Measurements from ENCODE around the gene EVX2.

The EVX2 gene

DNA sequence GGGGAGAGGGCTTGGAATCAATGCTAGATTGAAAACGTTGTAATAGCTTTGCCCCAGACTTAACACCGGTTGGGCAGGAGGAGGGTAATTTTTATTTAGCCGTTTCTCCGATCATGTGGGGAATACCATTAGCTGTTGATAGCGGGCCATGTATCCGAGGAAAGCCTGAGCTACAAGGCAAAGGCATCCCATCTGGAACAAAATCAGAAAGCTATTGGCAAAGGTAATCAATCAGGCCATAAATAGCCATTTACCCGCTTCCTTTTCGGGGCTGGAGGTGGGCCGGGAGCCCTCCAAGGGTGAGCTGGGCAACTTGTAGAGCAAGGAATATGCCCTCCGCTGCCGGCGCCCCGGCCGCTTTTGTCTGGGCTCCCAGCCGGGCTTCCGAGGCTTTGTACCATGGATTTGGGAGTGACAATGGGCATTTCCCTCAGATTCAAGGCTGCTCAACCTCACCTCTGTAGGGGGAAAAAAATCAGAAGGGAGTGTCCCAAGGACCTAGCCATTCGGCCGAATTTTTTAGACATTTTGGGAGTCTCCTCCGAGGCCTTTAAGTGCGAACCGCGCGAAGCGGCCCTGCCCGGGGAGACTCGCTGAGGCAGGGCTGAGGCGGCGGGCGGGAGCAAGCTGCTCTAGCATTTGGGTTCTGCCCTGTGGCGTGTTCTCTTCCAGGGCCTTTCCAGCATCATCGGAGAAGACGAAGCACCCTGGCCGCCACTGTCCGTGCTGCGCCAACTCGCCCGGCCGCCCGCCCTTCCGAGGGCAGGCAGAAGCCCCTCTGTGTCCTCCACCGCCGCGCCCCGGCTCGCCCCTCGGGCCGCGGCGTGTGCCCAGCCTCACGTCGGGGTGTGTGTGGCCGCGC is 37.7 kb upstream of the EVX2 start:
- DNase-seq: no peak

DNA sequence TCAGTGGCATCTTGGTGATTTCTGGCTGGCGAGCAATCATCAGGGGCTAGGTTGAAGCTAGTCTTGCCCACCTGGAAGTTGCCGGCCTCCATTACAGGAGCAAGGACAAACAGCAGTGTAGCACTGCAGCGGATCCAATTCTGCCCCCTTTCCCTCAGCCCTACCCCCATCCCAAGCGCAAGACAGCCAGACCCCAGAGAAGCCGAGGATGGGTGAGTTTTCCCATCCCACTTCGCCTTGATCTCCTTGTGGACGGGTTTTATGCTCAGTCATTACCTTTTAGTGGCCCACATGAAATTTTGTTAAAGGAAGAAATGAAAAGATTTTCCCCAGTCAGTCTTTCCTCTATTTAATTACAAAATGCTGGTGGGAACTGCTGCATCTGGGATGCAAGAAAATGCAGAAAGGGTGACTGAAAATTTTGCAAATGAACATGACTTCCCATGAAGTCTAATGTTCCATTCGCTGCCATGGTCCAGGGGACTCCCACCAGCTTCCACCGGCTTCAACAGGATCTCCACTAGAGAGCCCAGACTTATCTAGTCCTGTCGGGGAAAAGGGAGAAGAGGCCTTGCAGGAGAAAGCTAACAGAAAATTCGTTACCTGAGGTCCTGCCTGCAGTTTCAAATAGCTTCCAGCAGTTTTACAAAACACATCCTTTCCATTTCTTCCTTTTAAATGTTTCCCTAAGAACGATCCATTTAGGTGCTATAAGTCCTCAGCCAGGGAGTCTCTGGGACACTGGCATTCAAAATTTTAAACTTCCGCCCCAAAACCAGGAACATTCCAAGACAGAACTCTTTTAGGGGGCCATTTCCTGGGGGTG is 36.8 kb upstream of the EVX2 start:
- DNase-seq: no peak

DNA sequence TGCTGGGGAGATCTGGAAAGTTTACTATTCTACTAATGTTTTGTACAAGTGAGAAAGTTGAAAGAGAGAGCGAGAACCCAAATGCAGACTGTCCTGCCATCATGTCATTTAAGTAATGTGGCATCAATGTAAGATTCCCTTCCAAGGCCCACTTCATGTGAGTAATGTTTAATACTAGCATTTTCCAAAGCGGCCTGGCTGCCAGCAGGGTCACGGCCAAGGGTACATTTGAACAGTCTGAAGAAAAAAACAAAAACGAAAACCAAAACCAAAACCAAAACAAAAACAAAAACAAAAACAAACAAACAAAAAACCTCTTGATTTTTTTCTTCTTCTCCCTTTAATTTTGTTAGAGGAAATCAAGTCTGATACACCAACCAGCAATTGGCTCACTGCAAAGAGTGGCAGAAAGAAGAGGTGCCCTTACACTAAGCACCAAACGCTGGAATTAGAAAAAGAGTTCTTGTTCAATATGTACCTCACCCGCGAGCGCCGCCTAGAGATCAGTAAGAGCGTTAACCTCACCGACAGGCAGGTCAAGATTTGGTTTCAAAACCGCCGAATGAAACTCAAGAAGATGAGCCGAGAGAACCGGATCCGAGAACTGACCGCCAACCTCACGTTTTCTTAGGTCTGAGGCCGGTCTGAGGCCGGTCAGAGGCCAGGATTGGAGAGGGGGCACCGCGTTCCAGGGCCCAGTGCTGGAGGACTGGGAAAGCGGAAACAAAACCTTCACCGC is 35.0 kb upstream of the EVX2 start:
- no peak for DNase-seq

DNA sequence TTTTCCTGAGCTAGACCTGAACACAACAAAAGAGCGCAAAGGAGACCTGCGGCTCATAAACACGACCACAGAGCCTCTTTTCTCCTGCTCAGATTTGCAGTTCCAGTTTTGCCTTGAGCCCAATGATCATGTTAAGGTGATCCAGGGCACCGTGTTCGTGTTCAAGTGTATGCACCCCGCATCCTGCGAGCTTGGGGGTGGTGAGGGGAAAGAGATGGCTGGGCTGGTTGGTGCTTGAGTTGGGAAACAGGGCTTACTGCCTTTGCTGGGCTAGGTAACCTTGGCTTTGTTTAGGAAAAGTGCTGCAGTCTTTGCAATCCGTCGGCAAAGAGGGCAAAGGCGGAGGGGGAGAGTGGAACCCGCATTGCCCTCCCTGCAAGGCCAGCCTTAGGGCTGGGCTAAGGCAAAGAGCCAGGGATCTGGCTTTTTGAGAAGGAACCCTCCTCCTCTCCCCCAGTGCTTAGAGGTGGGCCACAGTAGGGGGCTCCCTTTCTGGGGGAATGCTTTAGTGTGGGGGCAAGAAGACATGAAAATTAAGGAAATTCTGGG is 34.1 kb upstream of the EVX2 start:
- DNase-seq: no peak

DNA sequence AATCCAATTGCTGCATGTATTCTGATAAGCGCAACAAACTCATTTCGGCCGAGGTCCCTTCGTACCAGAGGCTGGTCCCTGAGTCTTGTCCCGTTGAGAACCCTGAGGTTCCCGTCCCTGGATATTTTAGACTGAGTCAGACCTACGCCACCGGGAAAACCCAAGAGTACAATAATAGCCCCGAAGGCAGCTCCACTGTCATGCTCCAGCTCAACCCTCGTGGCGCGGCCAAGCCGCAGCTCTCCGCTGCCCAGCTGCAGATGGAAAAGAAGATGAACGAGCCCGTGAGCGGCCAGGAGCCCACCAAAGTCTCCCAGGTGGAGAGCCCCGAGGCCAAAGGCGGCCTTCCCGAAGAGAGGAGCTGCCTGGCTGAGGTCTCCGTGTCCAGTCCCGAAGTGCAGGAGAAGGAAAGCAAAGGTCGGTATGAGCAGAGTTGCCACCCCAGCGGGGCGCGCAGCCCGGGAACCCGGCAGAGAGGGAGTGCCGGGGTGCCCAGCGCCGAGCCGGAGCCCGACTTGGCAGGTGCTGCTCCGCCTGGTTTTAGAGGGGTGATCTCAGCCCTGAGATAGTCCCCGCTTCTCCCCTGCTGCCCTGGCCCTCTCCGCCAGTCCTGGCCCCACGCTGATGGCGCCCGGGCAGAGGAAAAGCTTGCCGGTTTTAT is 33.5 kb upstream of the EVX2 start:
- no peak for DNase-seq

DNA sequence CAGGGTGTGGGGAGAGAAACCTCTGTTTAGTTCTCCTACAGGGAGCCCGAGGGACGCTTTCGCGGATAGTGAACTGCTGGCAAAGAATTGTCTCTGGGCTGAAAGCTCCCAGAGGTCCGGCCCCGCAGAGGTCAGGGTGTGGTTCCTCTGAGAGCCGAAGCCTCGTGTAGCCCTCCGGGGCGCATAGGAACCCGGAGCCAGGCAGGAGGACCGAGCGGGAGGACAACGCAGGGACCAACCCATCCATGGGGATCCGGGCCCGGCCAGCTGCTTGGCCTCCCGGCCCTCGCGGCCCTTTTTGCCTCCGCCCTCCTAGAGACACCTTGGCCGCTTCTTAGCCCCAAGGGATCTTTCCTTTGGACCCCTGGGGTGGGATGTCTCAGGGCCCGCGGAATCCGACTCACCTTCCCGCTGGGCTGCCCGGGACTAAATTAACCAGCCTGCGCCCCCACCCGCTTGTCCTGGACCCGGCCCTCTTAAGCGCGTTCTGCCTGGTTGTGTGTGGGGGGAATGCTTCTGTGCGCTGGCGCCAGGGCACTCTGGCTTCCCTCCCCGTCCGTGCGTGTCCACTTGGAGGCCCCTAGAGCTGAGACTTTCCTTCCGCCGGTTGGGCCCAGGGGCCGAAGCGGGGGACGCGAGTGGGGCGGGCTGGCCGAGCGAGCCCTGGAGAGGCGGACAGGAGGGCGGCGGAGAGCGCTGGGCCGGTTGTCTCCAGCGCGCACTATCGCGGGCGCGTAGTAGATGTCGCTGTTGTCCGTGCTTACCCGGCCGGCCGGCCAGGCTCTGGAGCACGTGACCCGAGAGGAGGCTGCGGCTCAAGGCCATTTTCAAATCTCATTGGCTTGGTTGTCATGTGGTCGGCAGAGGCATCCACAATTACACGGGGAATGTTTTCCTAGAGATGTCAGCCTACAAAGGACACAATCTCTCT is 32.4 kb upstream of the EVX2 start, which contains the start of gene HOXD10:
HOXD10 (plus strand) TSS at position 896 of the 931 bp plus-strand sequence. CDS start 56 bp downstream, outside the sequence.
- DNase-seq: no peak

DNA sequence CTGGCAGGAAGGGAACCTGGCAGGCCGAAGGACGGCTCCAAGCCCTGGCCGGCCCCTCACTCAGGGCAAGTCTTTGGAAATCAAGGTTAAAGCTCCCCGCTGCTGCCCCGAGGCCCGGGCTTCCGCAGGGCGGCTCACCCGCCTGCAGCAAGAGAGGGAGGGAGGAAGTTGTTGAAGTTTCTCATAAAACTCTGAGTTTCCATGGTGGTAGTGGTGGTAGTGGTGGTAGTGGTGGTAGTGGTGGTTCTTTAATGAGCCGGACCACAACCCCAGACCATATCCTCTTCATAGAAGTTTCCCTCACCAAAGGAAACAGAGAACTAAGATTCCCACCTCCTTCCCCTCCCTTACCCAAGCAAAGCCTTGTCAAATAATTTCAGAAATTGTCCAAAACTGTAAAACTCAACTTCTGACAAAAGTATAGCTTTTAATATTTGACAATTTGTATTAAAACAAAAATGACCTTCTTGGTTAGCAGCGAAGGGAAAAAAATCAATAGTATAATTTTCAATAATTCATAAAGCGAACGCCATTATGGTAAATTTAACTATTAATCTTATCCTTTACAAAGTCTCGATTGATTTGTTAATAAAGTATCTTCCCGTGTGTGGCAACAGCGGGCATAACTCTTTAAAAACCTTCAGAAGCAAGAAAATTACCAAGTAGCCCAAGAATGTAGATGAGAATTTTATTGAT is 31.3 kb upstream of the EVX2 start:
- DNase-seq: no peak

DNA sequence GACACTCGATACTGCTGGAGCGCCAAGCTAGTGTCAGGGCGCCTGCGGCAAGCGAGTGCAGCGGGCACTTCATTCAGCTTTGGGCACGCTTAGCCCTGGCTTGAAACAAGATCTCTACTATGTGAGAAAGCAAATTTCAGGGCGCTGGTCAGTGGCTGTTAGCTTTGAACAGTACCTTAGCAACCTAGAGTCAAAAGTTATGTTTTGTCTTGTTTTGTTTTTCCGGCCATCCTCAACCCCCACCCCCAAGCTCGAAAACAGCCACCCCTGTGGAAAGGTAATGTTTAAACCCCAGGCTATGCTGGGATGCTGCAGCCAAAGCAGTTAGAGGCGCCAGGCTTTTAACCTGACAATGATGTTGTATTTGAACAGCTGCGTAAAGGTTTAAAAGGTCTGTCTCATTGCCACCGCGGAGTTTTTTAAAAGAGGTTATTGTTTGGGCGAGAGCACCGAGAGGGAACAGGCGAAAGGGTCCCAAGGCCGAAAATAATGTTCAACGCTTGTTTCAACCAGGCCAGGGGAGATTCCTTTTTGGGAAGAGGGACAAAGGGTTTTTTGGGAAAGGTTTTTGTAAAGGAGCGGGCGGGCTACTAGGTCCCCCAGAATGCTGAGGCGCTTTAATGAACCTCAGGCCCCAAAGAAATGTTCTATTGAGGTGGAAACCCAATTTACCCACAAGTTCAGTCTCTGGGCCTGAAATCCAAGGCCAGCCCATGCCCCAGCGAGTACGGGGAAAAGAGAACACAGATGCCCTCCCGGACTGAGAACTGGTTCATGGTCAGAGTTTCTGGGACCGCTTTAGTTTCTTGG is 30.6 kb upstream of the EVX2 start:
- DNase-seq: no peak

DNA sequence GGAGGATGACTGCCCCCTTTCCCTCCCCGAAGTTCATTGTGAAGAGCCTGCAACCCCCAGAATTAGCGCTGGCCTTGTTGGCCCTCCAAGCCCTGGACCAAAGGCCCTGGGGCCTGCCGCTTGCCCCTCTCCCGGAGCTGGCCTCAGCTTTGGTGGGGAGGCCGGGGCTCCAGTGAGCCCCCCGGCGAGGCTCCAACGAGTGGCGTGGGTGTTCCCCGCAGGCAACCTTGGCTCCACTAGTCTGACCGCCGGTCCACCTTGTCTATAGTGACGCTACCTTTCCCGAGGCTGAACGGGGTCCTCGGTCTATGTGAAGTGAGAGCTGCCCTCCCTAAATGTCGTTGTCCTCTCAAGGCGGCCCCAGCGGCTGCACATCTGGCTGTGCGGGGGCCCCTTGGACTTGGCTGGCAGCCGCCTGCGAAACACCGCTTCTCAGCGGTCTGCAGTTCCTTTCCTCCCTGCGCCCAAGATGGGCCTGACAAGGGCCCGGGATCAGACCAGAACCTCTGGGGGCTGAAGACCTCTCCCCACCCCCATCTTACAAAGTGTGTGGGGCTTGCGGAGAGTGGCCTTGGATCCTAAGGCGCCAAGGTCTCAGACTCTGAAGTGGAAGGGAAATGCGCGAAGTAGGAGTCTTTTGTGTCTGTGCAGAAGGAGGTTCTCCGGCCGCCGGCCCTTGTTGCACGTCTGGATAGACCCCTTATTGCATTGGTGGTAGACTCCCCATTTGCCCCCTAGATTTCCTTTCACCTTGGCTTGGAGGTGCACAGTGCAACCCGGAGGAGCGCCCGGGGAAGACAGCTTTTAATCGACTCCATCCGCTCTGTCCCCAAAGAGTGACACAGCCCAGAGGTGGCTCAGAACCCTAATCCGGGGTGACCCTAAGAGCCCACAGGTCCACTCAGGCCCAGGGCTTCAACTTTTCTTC is 28.9 kb upstream of the EVX2 start:
- DNase-seq: no peak

DNA sequence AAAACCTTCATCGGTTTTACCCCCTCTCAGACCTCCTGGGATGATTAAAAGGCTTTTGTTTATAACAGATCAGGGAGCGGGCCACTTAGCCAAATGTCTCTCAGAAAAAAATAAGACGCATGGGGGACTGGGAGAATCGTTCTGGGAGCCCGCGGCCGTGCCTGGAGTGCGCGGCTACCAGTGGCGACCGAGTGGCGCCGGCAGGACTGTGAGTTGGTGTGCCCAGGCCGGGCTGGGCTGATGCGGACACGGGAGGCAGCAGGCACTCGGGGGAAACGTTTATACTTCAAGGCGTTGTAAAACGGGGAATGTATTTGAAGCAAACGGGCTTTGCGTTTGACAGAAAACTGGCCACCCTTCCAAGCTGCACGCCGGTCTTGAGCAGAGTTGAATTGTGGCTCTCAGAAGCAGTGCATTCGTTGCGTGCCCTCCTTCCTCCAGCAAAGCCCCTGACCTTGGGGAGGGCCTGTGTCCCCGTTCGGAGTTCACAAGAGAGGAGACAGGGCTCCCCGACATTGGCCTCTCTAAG is 28.1 kb upstream of the EVX2 start:
- no peak for DNase-seq

DNA sequence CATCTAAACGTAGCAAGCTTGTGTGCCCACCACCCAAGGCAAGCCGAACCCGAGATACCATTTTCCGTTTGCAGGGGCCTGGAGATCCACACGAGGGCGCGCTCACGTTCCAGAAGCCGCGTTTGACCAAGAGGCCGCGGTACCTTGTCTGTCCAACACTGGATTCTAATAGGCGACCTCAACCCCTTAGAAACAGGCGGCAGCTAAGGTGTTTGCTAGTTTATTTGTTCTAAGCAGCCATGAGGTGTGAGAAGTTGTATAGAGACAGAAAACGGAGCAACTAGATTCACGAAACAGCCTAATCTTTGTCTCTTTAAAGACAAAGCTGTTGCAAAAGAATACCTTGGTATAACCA is 27.5 kb upstream of the EVX2 start:
- DNase-seq: no peak

DNA sequence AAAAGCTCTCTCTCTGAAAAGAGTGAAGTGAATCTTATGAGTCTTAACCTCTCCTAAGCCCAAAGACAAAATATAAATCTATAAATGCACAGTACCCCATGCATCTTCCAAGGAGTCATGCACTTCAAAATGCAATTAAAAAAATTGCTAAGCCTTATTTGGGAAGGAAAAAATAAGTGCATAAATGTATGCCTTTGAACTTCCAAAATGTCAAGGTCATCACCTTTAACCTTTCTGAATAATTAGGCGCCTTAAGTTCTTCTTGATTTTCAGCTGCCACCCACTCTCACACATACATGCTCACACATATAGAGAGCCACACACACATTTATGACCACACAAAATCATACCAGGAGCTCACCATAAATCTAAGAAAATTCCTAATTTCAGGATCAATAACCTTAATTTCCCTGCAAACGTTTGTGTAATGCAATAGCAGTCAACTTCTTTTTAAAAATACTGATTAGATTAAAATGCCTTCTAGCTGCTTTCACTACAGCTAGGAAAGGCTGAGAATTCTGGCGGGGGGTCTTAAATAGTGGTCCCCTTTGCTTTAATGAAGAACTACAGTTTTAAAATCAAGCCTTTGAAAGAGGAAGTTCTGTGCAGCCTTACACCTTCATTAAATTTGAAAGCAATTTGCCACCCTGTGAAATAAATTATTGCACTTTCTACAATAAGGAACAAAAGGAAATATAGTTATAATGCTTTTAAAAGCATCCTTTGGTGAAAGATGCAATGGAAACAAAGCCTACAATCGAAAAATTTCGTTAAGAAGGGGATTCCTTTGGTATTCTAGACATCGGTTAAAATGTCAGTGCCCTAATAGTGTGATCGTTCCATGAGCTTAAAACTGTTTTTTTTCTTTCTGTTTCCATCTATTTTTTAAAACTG is 26.9 kb upstream of the EVX2 start:
- DNase-seq: no peak

DNA sequence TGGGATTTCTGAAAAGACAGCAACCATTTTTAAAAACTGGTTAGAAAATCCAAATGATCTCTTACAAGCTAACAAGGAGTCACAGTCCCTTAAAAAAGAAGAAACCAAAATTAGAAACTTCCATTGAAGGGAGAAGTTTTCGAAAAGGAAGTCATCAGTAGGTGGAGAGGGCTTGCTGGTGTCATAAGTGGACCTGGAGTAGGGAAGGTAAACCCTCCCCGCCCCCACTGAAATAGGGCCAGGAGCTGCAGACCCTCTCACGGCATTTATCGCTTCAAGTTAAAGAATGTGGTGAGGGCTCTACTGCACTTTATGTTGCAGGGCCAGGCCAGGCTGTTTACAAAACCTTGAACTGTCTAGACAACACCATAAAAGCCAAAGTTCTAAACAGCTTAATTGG is 26.2 kb upstream of the EVX2 start:
- no peak for DNase-seq

DNA sequence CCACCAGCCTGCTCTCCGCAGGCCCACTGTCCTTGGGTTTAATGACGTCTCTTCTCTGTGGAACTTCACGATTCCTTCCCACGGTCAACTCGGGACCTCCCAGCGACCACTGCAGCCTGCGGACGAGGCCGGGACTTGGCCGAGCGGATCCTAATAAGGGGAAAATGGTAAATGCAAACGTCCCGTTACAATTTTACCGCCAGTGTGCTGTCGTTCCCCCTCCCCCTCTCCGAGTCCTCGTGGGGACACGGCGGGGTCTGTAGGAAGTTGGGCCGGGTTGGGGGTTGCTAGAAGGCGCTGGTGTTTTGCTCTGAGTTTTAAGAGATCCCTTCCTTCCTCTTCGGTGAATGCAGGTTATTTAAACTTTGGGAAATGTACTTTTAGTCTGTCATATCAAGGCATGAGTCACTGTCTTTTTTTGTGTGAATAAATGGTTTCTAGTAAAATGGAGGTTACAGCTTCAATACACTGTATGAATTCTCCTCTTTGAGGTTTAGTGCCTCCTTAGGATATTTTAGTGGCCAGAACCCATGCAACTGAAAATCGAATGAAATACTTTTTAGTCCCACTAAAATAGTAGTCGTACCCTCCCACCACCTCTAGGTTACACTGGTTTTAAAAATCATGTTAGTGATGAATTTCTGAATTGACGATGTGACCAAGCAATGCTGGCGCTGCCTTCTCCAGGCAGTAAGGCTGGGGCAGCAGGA is 25.6 kb upstream of the EVX2 start:
- no peak for DNase-seq

DNA sequence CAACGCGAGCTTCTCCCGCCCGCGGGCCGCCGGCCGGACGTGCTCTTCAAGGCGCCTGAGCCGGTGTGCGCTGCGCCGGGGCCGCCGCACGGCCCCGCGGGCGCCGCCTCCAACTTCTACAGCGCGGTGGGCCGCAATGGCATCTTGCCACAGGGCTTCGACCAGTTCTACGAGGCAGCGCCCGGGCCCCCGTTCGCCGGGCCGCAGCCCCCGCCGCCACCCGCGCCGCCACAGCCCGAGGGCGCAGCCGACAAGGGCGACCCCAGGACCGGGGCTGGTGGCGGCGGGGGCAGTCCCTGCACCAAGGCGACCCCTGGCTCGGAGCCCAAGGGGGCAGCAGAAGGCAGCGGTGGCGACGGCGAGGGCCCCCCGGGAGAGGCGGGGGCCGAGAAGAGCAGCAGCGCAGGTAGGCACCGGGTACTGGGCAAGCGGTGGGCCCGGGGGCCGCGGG is 24.0 kb upstream of the EVX2 start:
- DNase-seq: no peak
